A172 (cell line): ENCODE measurements around the gene ERGIC1. TPM values are rescaled to one million over a fixed set of nuclear protein-coding genes. Genes with fewer than 3 reads are reported as not detected.

Experiments
- DNase-seq: peaks from one replicate; pipeline ENCODE4 v3.0.0-alpha.2; 2015; ENCODE audit warnings: low spot score
- total RNA-seq: library from RNA; depleted of rRNA; stranded (reverse); fragments of >200 nt; shearing (Covaris generic); gene quantifications from 2 replicates; pipeline ENCODE4 v1.2.3, GENCODE V29; 2014

Gene ERGIC1
- total RNA-seq, 1 experiment from 2014 or later: 91.6 TPM

- DNase-seq: peak; percentile 56
Observed at GRCh38 chr5:172901788-172902496, 67.9 kb downstream of the ERGIC1 start.

DNA sequence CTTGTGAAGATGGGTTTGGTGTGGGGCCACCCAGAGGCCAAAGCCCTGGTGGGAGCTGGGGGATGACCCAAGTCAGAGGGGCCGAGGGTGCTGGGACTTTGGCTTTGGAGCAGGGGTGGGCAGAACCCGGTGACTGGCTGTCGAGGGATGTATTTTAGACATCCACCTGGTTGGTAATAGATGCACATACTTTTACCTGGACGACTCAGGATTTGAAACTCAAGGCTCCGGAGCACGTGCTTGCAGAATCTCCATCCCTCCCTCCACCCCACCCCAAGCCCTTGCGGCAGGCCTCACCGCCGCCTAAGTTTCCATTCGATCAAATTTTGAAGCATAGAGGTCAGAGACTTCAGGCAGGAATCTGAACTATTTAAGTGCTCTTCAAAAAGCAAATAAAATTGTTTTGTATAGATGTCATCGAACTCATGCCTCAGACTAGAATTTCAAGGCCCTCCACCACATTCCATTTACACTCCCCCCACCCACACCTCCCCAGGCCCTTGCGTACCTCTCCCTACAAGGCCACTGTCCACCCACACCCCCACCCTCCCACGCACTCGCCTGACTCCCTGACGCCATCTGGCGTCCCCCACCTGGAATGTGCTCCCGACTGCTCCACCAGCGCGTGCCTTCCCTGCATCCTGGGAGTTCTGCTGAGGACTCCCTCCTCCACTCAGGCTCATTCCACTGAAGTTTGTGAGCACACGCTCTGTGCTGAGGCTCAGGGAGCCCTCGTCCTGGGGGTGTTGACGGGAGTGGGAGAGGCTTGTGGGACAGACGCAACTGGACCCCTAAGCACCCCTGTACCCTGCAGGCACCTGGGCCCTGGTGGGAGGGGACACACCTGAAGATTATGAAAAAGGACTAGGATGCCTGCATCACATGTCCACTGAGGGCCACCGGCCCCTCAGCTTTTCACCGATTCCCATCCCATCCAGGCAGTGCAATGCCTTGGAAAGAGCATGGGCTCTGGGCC, 68.7 kb downstream of the ERGIC1 start:
- DNase-seq: peak; percentile 89

DNA sequence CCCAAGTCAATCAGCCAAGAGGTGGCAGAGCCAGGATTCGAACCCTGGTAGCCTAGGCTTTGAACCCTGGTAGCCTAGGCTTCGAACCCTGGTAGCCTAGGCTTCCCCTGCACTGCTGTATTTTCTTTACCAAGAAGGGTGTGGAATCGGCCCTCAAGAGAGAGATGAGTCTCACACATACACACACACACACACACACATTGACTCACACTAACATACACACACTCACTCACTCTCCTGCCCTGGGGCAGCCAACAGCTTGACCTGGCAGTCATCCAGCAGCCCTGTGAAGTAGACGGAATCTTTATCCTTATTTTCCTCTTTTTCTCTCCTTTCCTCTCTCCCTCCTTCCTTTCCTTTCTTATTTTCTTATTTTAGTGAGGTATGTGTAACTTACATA, 69.7 kb downstream of the ERGIC1 start:
- DNase-seq: peak; percentile 79

- DNase-seq: no peak
Observed at GRCh38 chr5:172904312-172904642, 70.2 kb downstream of the ERGIC1 start.

DNA sequence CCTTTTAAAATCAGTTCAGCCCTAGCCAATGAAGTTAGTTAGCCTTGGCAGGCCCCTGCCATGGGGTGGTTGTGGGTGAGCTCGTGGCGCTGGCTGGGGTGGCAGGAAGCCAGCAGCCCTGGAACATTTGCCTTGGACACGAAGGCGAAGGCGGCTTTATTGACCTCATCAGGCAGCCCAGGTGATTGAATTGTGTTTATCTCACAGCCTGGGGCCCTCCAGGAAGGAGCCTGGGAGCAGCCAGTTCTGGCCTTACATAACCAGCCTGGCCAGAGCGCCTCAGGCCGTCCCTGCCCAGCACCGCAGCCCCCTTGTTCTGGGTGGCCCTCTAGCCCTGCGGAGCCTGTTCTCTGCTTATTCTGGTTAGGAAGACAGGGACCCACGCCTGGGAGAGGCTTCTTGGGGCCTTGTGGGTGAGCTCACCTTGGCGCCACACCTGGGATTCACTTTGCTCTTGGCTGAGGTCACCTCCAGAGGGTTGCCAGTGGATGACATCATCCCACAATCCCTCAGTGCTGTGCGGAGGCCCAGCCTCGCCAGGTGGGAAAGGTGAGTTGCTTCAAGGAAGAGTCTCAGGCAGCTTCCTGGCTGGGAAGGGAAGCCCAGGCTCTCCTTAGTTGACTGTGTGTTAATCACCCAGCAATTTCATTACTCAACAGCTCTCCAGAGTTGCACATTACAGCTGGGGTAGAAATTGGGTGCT, 70.7 kb downstream of the ERGIC1 start:
- peak; percentile 67 for DNase-seq

DNA sequence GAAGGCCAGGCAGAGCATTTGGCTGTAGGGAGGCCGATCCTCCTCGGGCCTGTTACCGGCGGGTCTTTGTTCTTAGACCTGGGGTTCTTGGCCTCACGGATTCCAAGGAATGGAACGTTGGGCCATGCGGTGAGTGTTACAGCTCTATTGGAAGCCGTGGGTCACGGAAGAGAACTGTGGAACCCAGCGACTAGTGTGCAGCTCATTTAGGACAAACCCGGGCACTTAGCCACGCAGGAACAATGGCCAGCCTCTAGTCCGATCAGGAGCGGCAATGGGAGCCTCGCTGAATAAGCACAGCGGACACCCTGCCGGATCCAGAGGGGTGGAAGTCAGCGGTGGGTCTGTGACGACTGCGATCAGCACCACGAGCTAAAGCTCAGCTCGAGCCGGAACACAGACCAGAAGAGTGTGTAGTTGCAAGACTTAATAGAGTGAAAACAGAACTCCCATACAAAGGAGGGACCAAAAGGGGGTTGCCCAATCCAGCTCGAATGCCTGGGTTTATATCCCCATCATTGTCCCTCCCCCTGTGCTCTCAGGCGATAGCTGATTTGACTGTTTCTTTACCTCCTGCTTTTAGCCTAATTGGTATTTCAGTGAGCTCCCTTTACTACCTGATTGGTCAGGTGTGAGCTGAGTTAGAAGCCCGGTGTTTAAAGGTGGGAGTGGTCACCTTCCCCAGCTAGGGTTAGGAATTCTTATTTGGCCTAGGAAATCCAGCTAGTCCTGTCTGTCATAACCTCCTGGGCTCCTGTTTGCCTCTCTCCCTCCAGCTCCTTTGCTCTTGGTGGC, 71.5 kb downstream of the ERGIC1 start:
- no peak for DNase-seq

- DNase-seq: peak; percentile 85
Observed at GRCh38 chr5:172906436-172906835, 72.4 kb downstream of the ERGIC1 start.

DNA sequence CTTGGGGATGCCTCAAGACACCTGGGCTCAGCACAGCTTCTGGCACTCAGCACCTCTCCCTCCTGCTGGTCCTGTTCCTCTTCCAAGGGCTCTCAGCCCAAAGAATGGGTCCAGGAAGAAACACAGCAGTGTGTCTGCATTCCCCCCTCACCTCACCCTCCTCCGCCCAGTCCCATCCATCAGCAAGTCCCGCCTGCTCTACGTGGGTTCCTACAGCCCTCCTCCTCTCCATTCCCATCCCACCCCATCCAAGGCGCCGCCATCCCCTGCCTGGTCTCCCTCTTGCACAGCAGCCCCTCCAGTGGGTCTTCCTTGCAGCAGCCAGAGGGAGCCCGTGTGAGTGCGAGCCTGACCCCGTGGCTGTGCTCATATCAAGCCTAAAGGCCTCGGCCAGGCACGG, 72.8 kb downstream of the ERGIC1 start:
- DNase-seq: no peak

- DNase-seq: no peak
Observed at GRCh38 chr5:172907657-172908056, 73.6 kb downstream of the ERGIC1 start.

DNA sequence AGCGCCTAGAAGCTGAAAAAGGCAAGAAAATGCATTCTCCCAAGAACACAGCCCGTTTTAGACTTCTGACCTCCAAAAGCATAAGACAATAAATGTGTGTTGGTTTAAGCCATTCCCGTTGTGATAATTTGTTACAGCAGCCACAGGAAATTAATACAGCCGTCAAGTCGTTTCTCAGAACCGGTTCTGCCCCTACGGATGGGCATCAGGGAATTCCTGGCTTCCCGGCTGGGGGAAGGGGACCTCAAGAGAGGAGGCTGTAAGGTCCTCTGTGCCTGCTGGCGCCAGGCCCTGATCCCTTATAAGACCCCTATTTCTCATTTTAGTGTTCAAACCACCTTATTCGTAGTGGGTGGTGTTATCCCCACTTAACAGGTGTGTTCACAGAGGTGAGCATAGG, 74.6 kb downstream of the ERGIC1 start:
- no peak for DNase-seq

GRCh38 chr5:172909931-172910502, 76.0 kb downstream of the ERGIC1 start:
- DNase-seq: no peak

DNA sequence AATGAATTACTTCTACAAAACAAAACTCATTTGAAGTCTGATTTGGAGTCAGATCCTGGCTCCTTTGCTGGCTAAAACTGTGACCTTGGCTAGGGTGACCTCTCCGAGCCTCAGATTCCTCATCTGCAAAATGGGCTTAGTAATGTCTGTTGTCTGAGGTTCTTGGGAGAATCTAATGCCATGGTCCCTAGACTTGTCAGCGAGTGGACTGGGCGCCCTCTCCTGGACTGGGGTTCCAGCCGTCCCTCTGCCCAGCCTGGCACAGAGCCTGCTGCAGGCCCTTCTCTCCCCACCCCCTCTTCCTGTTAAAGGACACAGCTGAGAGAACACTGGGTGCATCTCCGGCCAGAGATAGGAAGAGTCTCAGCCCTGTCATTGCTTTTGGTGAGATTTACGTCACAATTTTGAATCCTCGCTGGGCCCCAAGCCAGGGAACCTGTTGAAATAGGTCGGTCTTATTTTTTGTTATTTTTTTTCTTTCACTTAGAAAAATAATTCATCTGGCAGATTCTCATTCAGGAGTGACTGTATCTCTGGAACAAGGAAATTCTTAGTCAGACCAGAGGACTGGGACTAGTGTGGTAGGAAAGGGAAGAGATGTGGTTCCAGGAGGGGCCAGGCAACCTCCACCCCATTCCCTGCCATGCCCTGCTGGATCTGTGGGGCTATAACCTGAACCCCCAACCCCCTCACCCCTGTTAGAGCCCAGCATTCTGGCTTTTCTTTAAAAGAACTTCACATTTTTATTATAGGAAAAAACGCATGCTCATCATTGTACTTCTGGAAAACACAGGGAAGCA, 77.0 kb downstream of the ERGIC1 start:
- peak; percentile 77 for DNase-seq

DNA sequence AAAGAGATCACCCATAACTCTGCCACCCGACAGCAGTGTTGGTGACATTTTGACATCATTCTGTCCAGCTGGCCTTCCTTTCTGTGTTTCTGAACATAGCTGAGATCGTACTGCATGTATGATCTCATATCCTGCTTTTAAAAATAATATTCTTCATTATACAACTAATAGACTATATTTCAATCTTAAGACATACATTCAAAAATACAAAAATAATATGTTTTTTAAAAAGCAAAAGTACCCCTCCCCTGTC, 77.5 kb downstream of the ERGIC1 start:
- no peak for DNase-seq

GRCh38 chr5:172911976-172912375, 77.9 kb downstream of the ERGIC1 start:
- no peak for DNase-seq

GRCh38 chr5:172913117-172913850, 79.2 kb downstream of the ERGIC1 start:
- no peak for DNase-seq

GRCh38 chr5:172915514-172915913, 81.5 kb downstream of the ERGIC1 start:
- no peak for DNase-seq

DNA sequence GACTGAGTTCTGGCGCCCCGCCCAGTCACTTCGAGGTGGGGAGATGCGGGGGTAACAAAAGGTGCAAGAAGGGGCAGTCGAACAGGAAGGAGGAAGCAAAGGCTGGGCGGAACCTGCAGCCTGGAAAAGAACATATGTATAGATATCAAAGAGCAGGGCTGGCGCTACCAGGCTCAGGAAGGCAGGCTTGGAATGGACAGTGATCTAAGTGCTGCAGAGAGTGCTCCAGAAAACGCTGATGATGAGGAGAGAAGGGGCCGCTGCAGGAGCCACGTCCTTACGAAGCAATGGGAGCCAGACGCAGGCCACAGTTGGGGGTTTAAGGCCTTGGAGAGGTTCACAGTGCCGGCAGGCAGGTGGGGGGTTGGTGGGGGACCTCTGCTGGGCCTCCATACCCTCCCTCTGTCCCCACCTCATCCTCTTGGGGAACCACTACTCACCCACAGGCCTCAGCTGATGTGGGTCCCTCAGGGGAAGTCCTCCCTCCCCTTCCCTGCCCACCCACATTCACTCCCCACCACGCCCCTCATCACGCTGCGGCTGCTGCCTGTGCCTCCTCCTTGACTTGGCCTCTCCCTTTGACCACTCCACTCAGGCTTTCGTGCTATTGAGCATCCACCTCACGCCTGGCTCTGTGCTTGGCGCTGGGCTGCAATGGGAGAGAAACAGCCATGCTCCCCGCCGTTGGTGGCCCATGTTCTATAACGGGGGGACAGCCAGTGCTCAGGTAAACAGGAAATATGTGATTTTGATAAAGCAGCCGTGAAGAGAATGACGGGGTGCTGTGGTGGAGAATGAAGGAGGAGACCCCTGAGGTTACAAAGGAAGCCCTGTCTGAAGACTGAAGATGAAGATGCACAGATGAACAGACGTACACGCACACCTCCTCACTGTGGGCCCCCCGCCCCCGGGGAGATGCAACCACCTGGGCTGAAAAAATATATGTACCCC, 84.6 kb downstream of the ERGIC1 start:
- DNase-seq: no peak

- DNase-seq: peak; percentile 69
Observed at GRCh38 chr5:172919525-172920446, 85.7 kb downstream of the ERGIC1 start.
